Activated CD8-positive, alpha-beta memory T cell treated with anti-CD3 and anti-CD28 coated beads for 48 hours (primary cell): ENCODE measurements around the gene POLD2.
"Not testable (repeated sequence)": the region's sequence is repeated elsewhere in the genome, so short reads cannot be mapped to it uniquely, and the experiment has no call there.

Experiments used
- DNase-seq, 3 experiments: peaks; one replicate each; pipeline ENCODE4 v3.0.0-alpha.2; 2020; ENCODE audit warnings: low read depth in 2 of 3, low spot score in 2 of 3

The POLD2 gene

GRCh38 chr7:44139311-44140010 lies 16.1 kb upstream of the POLD2 start:
- DNase-seq: no peak

- no peak for DNase-seq
Observed at GRCh38 chr7:44138698-44139097, 15.3 kb upstream of the POLD2 start.

GRCh38 chr7:44136731-44137130 lies 13.4 kb upstream of the POLD2 start:
- DNase-seq: no peak

- DNase-seq: no peak
Observed at GRCh38 chr7:44134943-44135628, 11.7 kb upstream of the POLD2 start.

- no peak for DNase-seq
Observed at GRCh38 chr7:44133295-44133694, 9.9 kb upstream of the POLD2 start.

- DNase-seq: no peak
Observed at GRCh38 chr7:44132039-44132438, 8.7 kb upstream of the POLD2 start.

- DNase-seq: no peak
Observed at GRCh38 chr7:44131173-44132029, 8.1 kb upstream of the POLD2 start.

GRCh38 chr7:44128721-44129582 lies 5.6 kb upstream of the POLD2 start:
- DNase-seq: no peak

GRCh38 chr7:44127161-44127560 lies 3.8 kb upstream of the POLD2 start:
- no peak for DNase-seq

GRCh38 chr7:44126574-44126973 lies 3.2 kb upstream of the POLD2 start:
- DNase-seq: not testable (repeated sequence)

- no peak for DNase-seq
Observed at GRCh38 chr7:44124822-44125202, 1.5 kb upstream of the POLD2 start.

GRCh38 chr7:44122529-44122928 lies 819 bp downstream of the POLD2 start:
- no peak for DNase-seq

- DNase-seq: no peak
Observed at GRCh38 chr7:44121761-44122420, 1.5 kb downstream of the POLD2 start.

GRCh38 chr7:44120395-44120794 lies 3.0 kb downstream of the POLD2 start:
- no peak for DNase-seq

GRCh38 chr7:44119829-44120380 lies 3.4 kb downstream of the POLD2 start:
- DNase-seq: no peak

- no peak for DNase-seq
Observed at GRCh38 chr7:44117801-44118429, 5.4 kb downstream of the POLD2 start.

- DNase-seq: no peak
Observed at GRCh38 chr7:44116789-44117666, 6.3 kb downstream of the POLD2 start.

GRCh38 chr7:44116087-44116788 lies 7.1 kb downstream of the POLD2 start:
- no peak for DNase-seq
